Endometrial microvascular endothelial cells (primary cell): ENCODE measurements around the gene CLBA1. TPM values are rescaled to one million over a fixed set of nuclear protein-coding genes. Genes with fewer than 3 reads are reported as not detected.

Experiments used
- in situ Hi-C: cut with HindIII; loops from 2 replicates; pipeline ENCODE4 v1.10.0; 2017; ENCODE audit warnings: low sequenced_read_pairs, low pct_unique_long_range_greater_than_20kb; ENCODE audit errors: inconsistent ontology term
- total RNA-seq: library from RNA; depleted of rRNA; stranded (reverse); fragments of >200 nt; gene quantifications from one replicate; pipeline ENCODE4 v1.2.3, GENCODE V29; 2015; ENCODE audit errors: inconsistent ontology term

Gene CLBA1
- total RNA-seq, 1 donor from 2014 or later: 5.0 TPM

GRCh38 chr14:104966261-104966865 is 19.2 kb upstream of the CLBA1 start:
- in situ Hi-C loops: no loop called here

GRCh38 chr14:104966981-104967385 is 18.6 kb upstream of the CLBA1 start:
- in situ Hi-C loops: no loop called here

- in situ Hi-C loops: no loop called here
These were observed 18.0 kb upstream of the CLBA1 start for GRCh38 chr14:104967386-104968152.

- in situ Hi-C loops: no loop called here
These were observed 17.4 kb upstream of the CLBA1 start for GRCh38 chr14:104968153-104968527.

GRCh38 chr14:104968541-104969401 is 16.8 kb upstream of the CLBA1 start:
- in situ Hi-C loops: no loop called here

- in situ Hi-C loops: no loop called here
These were observed 15.8 kb upstream of the CLBA1 start for GRCh38 chr14:104969741-104970230.

GRCh38 chr14:104970231-104971068 is 15.1 kb upstream of the CLBA1 start:
- in situ Hi-C loops: no loop called here

- in situ Hi-C loops: no loop called here
These were observed 13.9 kb upstream of the CLBA1 start for GRCh38 chr14:104971447-104972240.

- in situ Hi-C loops: no loop called here
These were observed 13.1 kb upstream of the CLBA1 start for GRCh38 chr14:104972301-104973134.

- in situ Hi-C loops: no loop called here
These were observed 12.5 kb upstream of the CLBA1 start for GRCh38 chr14:104973135-104973384.

- in situ Hi-C loops: no loop called here
These were observed 12.0 kb upstream of the CLBA1 start for GRCh38 chr14:104973385-104974145.

- in situ Hi-C loops: no loop called here
These were observed 11.4 kb upstream of the CLBA1 start for GRCh38 chr14:104974146-104974541.

GRCh38 chr14:104974665-104975390 is 10.8 kb upstream of the CLBA1 start:
- in situ Hi-C loops: no loop called here

GRCh38 chr14:104975481-104976197 is 9.9 kb upstream of the CLBA1 start:
- in situ Hi-C loops: no loop called here

- in situ Hi-C loops: no loop called here
These were observed 9.2 kb upstream of the CLBA1 start for GRCh38 chr14:104976198-104977007.
